ENCODE data around the gene TP53AIP1. TPM values are rescaled to one million over a fixed set of nuclear protein-coding genes. Genes with fewer than 3 reads are reported as not detected.
A peak's percentile ranks its signal among the peaks of the same experiment; 100 is the strongest.

TP53AIP1 gene
- total and polyA plus RNA-seq, 9 of the 15 experiments (the other 6 are each of a cell fraction or from before 2014, with no cell fraction given), result not detected

DNA sequence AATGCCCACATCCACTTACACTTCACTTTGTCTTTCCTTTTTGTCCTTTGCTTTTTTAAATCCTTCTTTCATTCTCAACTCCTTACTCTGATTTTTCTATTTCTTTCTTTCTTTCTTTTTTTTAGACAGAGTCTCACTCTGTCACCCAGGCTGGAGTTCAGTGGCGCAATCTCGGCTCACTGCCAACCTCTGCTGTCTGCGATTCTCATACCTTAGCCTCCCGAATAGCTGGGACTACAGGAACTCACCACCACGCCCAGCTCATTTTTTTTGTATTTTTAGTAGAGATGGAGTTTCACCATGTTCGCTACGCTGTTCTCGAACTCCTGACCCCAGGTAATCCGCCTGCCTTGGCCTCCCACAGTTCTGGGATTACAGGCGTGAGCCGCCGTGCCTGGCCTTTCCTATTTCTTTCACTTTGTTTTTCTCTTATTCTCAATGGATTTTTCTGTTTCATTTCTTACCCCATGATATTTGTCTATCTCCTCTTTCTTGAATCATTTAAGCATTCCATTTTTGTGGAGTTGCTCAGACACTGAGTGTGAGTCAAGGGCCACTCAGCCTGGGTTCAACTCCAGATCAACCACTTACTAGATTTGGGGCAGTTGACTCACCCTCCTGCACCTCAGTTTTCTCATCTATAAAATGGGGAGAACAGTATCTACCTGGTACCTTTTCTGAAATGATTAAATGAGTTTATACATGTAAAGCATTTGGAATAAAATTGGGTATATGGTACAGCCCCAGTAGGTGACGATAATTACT is 43.9 kb downstream of the TP53AIP1 start:
- H3K27me3 ChIP-seq (ENCODE audit: control insufficient read depth in 2 of 2, insufficient read depth in 2 of 2, low read length in 2 of 2), result peaks cover 11 to 27% of the 10 kb centered on the region in 2 experiments; a peak in 4 of 5 replicates
- intact Hi-C loops (cut with micrococcal nuclease), result no loop called here
- H3K79me2 ChIP-seq (ENCODE audit: control insufficient read depth, insufficient read depth, low read length), result no peaks in the 10 kb centered on the region
- under 1% methylated on average over 13 of the region's 13 CpGs for WGBS (ENCODE audit: insufficient coverage, low coverage, missing lambda C conversion rate)
- H3K27ac ChIP-seq (ENCODE audit: extremely low read depth, low read depth, low read length), result no peak overlapping the region
- no peak overlapping the region for H3K4me3 ChIP-seq
- CTCF ChIA-PET (ENCODE audit: low intra/inter-chr PET ratio), result no interaction called here
- no peaks in the 10 kb centered on the region for H3K9me1 ChIP-seq (ENCODE audit: control insufficient read depth, insufficient read depth, low read length)
- no peaks in the 10 kb centered on the region for H3K9me3 ChIP-seq (replicated peaks; ENCODE audit: control insufficient read depth, insufficient read depth, low read depth, low read length)
- TF ChIP-seq NFYB (IDR thresholded peaks at IDR 0.05; ENCODE audit: extremely low read depth, insufficient read length), result no peak
- peak; percentile 45 for TF ChIP-seq RBM25 (IDR thresholded peaks at IDR 0.05; ENCODE audit: low read depth, low read length, severe bottlenecking)
- no peak for FAIRE-seq
- no peak overlapping the region for H2AFZ ChIP-seq (ENCODE audit: low read depth, low read length)
- POLR2A ChIA-PET, result no interaction called here
- ATAC-seq, result no peak
- H3K9ac ChIP-seq (ENCODE audit: insufficient read depth in 1 of 2, low read depth in 2 of 2, low read length in 2 of 2), result no peak overlapping the region
- no peaks in the 10 kb centered on the region; the same call in 1 of the 2 replicates for H4K20me1 ChIP-seq (replicated peaks; ENCODE audit: control insufficient read depth, insufficient read depth, low read length)
- in situ Hi-C loops (cut with MboI), result loop anchor here (25.0 kb wide), 1 partner anchor 414 kb away; no protein-coding TSS in a partner anchor
- no peaks in the 10 kb centered on the region for H3K36me3 ChIP-seq (ENCODE audit: control insufficient read depth, insufficient read depth, low read length)
- H3K4me2 ChIP-seq (ENCODE audit: insufficient read depth, low read length), result no peak overlapping the region
- H3K4me1 ChIP-seq (replicated peaks in 1 of 2; ENCODE audit: control insufficient read depth in 2 of 2, insufficient read depth in 2 of 2, low read length in 2 of 2), result peaks cover 0 to 5% of the 10 kb centered on the region in 2 experiments; a peak in 2 of 5 replicates
- DNase-seq (ENCODE audit: extremely low read depth in 1 of 4, low spot score in 3 of 4), result no peak
- BruUV-seq (replicated peaks), result no TSS peak

DNA sequence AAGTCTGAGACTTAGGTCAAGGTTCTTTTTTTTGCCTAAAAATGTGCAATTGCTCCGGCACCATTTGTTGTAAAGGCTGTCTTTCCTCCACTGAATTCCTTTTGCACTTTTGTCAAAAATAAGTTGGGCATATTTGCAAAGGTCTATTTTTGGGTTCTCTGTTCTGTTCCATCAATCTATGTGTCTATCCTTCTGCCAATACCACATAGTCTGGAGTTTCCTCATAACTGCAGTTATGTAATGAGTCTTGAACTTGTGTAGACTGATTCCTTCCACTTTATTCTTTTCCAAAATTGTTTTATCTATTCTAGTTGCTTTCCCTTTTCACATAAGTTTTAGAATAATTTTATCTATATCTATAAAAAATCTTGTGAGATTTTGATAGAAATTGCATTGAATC is 44.8 kb downstream of the TP53AIP1 start:
- DNase-seq (ENCODE audit: extremely low read depth in 1 of 4, low spot score in 3 of 4), result no peak
- H3K4me2 ChIP-seq (ENCODE audit: insufficient read depth, low read length), result no peak overlapping the region
- intact Hi-C loops (cut with micrococcal nuclease) (no loop called here), in situ Hi-C loops (cut with MboI) (loop anchor here (25.0 kb wide), 1 partner anchor 414 kb away; no protein-coding TSS in a partner anchor)
- no peak overlapping the region for H3K4me3 ChIP-seq
- H3K9me3 ChIP-seq (replicated peaks; ENCODE audit: control insufficient read depth, insufficient read depth, low read depth, low read length), result no peaks in the 10 kb centered on the region
- WGBS (ENCODE audit: insufficient coverage, low coverage, missing lambda C conversion rate), result 0% methylated on average over 1 of the region's 1 CpG
- H3K9me1 ChIP-seq (ENCODE audit: control insufficient read depth, insufficient read depth, low read length), result no peaks in the 10 kb centered on the region
- TF ChIP-seq ZNF384 (IDR thresholded peaks at IDR 0.05; ENCODE audit: low read depth, low read length) (no peak), JUNB (CRISPR knock-in tag; conservative IDR thresholded peaks at IDR 0.05) (no peak), ELF1 (tag; IDR thresholded peaks at IDR 0.05) (no peak), BHLHE40 (IDR thresholded peaks at IDR 0.05; ENCODE audit: low read length) (no peak), ZNF551 (CRISPR knock-in tag; IDR thresholded peaks at IDR 0.05) (no peak), KLF6 (CRISPR knock-in tag; IDR thresholded peaks at IDR 0.05; ENCODE audit: borderline replicate concordance) (no peak), ZNF124 (CRISPR knock-in tag; IDR thresholded peaks at IDR 0.05) (no peak)
- TF ChIP-seq, protein P1, sequence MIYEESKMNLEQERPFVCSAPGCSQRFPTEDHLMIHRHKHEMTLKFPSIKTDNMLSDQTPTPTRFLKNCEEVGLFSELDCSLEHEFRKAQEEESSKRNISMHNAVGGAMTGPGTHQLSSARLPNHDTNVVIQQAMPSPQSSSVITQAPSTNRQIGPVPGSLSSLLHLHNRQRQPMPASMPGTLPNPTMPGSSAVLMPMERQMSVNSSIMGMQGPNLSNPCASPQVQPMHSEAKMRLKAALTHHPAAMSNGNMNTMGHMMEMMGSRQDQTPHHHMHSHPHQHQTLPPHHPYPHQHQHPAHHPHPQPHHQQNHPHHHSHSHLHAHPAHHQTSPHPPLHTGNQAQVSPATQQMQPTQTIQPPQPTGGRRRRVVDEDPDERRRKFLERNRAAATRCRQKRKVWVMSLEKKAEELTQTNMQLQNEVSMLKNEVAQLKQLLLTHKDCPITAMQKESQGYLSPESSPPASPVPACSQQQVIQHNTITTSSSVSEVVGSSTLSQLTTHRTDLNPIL (CRISPR knock-in tag; IDR thresholded peaks at IDR 0.05), result no peak
- TF ChIP-seq, protein P2, sequence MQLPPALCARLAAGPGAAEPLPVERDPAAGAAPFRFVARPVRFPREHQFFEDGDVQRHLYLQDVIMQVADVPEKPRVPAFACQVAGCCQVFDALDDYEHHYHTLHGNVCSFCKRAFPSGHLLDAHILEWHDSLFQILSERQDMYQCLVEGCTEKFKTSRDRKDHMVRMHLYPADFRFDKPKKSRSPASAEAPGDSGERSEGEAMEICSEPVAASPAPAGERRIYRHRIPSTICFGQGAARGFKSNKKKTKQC (CRISPR knock-in tag; IDR thresholded peaks at IDR 0.05), result no peak
- ATAC-seq, result no peak
- no peak overlapping the region for H2AFZ ChIP-seq (ENCODE audit: low read depth, low read length)
- H3K4me1 ChIP-seq (replicated peaks in 1 of 2; ENCODE audit: control insufficient read depth in 2 of 2, insufficient read depth in 2 of 2, low read length in 2 of 2), result peaks cover 0 to 5% of the 10 kb centered on the region in 2 experiments; a peak in 2 of 5 replicates
- H3K27ac ChIP-seq (ENCODE audit: extremely low read depth, low read depth, low read length), result no peak overlapping the region
- no TSS peak for BruUV-seq (replicated peaks)
- no peaks in the 10 kb centered on the region for H3K36me3 ChIP-seq (ENCODE audit: control insufficient read depth, insufficient read depth, low read length)
- ChIA-PET CTCF (ENCODE audit: low intra/inter-chr PET ratio) (no interaction called here), POLR2A (no interaction called here)
- no peak overlapping the region for H3K9ac ChIP-seq (ENCODE audit: insufficient read depth in 1 of 2, low read depth in 2 of 2, low read length in 2 of 2)
- H3K27me3 ChIP-seq (ENCODE audit: control insufficient read depth in 2 of 2, insufficient read depth in 2 of 2, low read length in 2 of 2), result peaks cover 5 to 20% of the 10 kb centered on the region in 2 experiments; a peak in 3 of 5 replicates
- FAIRE-seq, result no peak
- no peaks in the 10 kb centered on the region; the same call in 1 of the 2 replicates for H4K20me1 ChIP-seq (replicated peaks; ENCODE audit: control insufficient read depth, insufficient read depth, low read length)
- H3K79me2 ChIP-seq (ENCODE audit: control insufficient read depth, insufficient read depth, low read length), result no peaks in the 10 kb centered on the region

All from K562 (cell line).